ENCODE measurements around the gene TMEM219. TPM values are rescaled to one million over a fixed set of nuclear protein-coding genes. Genes with fewer than 3 reads are reported as not detected.

The TMEM219 gene
- total RNA-seq, result 10 to 100 TPM; 36.8 to 43.4 TPM
- 168 TPM for polyA plus RNA-seq

- H3K9me3 ChIP-seq (ENCODE audit: low read length), result no peaks in the 10 kb centered on the region
- Mint-ChIP-seq H3K4me1 (peaks cover 18 to 30% (median 19%) of the 10 kb centered on the region in 3 donors), H3K27me3 (no peaks in the 10 kb centered on the region), H3K4me3 (peak within 1 kb of the TSS; percentile 87 to 97 (median 89)), H3K27ac (peak within 1 kb of the TSS; percentile 86 to 98 (median 95)), H3K9me3 (no peaks in the 10 kb centered on the region), H3K36me3 (peaks cover 0 to 15% (median 0%) of the 10 kb centered on the region in 3 donors)
- DNase-seq, result peak; percentile 92 to 97 (median 95)
- H3K27me3 ChIP-seq (ENCODE audit: insufficient read depth, low read length, poor library complexity, severe bottlenecking), result no peaks in the 10 kb centered on the region
- CTCF ChIA-PET, result interaction anchor here (0.7 to 3.9 kb wide), 4 partner anchors 10 to 113 kb away, joined by 3 to 33 read pairs (median 6); partner anchors contain the start of genes KCTD13 and TAOK2
- POLR2A ChIA-PET, result interaction anchor here (0.6 to 2.1 kb wide), 7 partner anchors 9 to 154 kb away, joined by 3 to 17 read pairs (median 6); partner anchors contain the start of genes HIRIP3, KCTD13 and TAOK2
- peak within 1 kb of the TSS; percentile 86 for H3K27ac ChIP-seq (ENCODE audit: low read depth, low read length)
- H3K4me3 ChIP-seq (ENCODE audit: low read length), result peak within 1 kb of the TSS; percentile 97
- H3K36me3 ChIP-seq (ENCODE audit: insufficient read depth, low read length), result no peaks in the 10 kb centered on the region
- peaks cover 15% of the 10 kb centered on the region for H3K4me1 ChIP-seq (ENCODE audit: insufficient read depth, low read length)
Observed at GRCh38 chr16:29961479-29962343, at the start of gene TMEM219. Gene TMEM219 (plus strand): TSS chr16:29962079. CDS start chr16:29963144, 1,065 bp downstream.

DNA sequence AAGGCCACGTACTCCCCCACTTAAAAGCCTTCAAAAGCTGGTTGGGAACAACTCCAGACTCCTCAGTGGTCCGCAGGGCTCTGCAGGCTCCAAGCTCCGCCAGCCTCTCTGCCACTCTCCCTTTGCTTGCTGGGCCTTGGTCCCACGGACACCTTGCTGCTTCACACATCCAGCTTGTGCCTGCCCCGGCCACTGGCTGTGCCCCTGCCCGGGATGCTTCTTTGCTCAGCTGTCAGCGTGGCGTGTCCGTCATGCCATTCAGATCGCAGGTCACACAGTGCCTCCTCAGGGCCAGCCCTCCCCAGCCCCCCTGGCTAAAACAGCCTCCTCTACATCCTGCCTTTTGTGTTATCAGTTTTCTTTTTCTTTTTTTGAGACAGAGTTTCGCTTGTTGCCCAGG, 49.8 kb upstream of the TMEM219 start:
- peak overlapping the region in 1 of 7 donors; percentile 56 for H3K4me3 Mint-ChIP-seq
- CTCF ChIA-PET, result interaction anchor here (0.9 kb wide), 1 partner anchor 64 kb away, joined by 3 read pairs; no protein-coding TSS in a partner anchor
- DNase-seq, result no peak
- Histone ChIP-seq H3K4me1 (ENCODE audit: insufficient read depth, low read length) (no peaks in the 10 kb centered on the region), H3K27ac (ENCODE audit: low read depth, low read length) (no peak overlapping the region), H3K27me3 (ENCODE audit: insufficient read depth, low read length, poor library complexity, severe bottlenecking) (no peaks in the 10 kb centered on the region), H3K36me3 (ENCODE audit: insufficient read depth, low read length) (no peaks in the 10 kb centered on the region), H3K4me3 (ENCODE audit: low read length) (no peak overlapping the region), H3K9me3 (ENCODE audit: low read length) (no peaks in the 10 kb centered on the region)
- H3K36me3 Mint-ChIP-seq, result peaks cover 0 to 52% (median 16%) of the 10 kb centered on the region in 3 donors
- H3K27me3 Mint-ChIP-seq, result no peaks in the 10 kb centered on the region
- no peak overlapping the region for H3K27ac Mint-ChIP-seq
- no peaks in the 10 kb centered on the region for H3K9me3 Mint-ChIP-seq
- POLR2A ChIA-PET, result interaction anchor here (0.6 kb wide), 1 partner anchor 63 kb away, joined by 3 read pairs; no protein-coding TSS in a partner anchor
- peaks cover 0 to 5% (median 0%) of the 10 kb centered on the region in 3 donors for H3K4me1 Mint-ChIP-seq

DNA sequence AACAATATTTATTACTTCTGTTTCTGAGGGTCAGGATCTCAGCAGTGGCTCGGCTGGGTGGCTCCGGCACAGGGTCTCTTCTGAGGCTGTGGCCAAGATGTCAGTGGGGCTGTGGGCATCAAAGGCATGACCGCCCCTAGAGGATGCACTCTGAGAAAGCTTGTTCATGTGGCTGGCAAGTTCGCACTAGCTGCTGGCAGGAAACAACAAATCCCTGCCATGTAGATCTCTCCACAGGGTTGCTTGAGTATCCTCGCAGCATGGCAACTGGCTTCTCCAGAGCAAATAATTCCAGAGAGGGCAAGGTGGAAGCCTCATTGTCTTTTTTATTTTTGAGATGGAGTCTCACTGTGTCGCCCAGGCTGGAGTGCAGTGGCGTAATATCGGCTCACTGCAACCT, 48.4 kb upstream of the TMEM219 start:
- peaks cover 3% of the 10 kb centered on the region for H3K36me3 ChIP-seq (ENCODE audit: insufficient read depth, low read length)
- peaks cover 0 to 54% (median 12%) of the 10 kb centered on the region in 3 donors for H3K36me3 Mint-ChIP-seq
- no peaks in the 10 kb centered on the region for H3K4me1 ChIP-seq (ENCODE audit: insufficient read depth, low read length)
- ChIA-PET POLR2A (interaction anchor here (0.6 to 0.8 kb wide), 2 partner anchors 12 to 585 kb away, joined by 3 to 6 read pairs; partner anchors contain the start of gene KCTD13), CTCF (interaction anchor here (1.0 kb wide), 1 partner anchor 14 kb away, joined by 3 read pairs; no protein-coding TSS in a partner anchor)
- DNase-seq, result no peak
- no peaks in the 10 kb centered on the region for H3K27me3 ChIP-seq (ENCODE audit: insufficient read depth, low read length, poor library complexity, severe bottlenecking)
- peak overlapping the region in 1 of 8 donors; percentile 32 for H3K27ac Mint-ChIP-seq
- H3K4me3 ChIP-seq (ENCODE audit: low read length), result no peak overlapping the region
- no peaks in the 10 kb centered on the region for H3K9me3 Mint-ChIP-seq
- peaks cover 0 to 5% (median 0%) of the 10 kb centered on the region in 3 donors for H3K4me1 Mint-ChIP-seq
- no peak overlapping the region for H3K27ac ChIP-seq (ENCODE audit: low read depth, low read length)
- H3K4me3 Mint-ChIP-seq, result no peak overlapping the region
- H3K27me3 Mint-ChIP-seq, result no peaks in the 10 kb centered on the region
- no peaks in the 10 kb centered on the region for H3K9me3 ChIP-seq (ENCODE audit: low read length)

- Histone ChIP-seq H3K9me3 (ENCODE audit: low read length) (no peaks in the 10 kb centered on the region), H3K4me1 (ENCODE audit: insufficient read depth, low read length) (no peaks in the 10 kb centered on the region), H3K4me3 (ENCODE audit: low read length) (no peak overlapping the region), H3K27me3 (ENCODE audit: insufficient read depth, low read length, poor library complexity, severe bottlenecking) (no peaks in the 10 kb centered on the region), H3K27ac (ENCODE audit: low read depth, low read length) (no peak overlapping the region), H3K36me3 (ENCODE audit: insufficient read depth, low read length) (peaks cover 13% of the 10 kb centered on the region)
- Mint-ChIP-seq H3K36me3 (peaks cover 0 to 67% (median 13%) of the 10 kb centered on the region in 3 donors), H3K4me1 (peaks cover 6 to 11% (median 7%) of the 10 kb centered on the region in 3 donors), H3K4me3 (no peak overlapping the region), H3K27ac (peak overlapping the region in 3 of 8 donors; percentile 7 to 95 (median 66)), H3K27me3 (no peaks in the 10 kb centered on the region), H3K9me3 (no peaks in the 10 kb centered on the region)
- no peak for DNase-seq
- ChIA-PET CTCF (interaction anchor here (0.7 kb wide), 1 partner anchor 28 kb away, joined by 3 read pairs; no protein-coding TSS in a partner anchor), POLR2A (no interaction called here)
Observed at GRCh38 chr16:29915590-29916247, 46.2 kb upstream of the TMEM219 start.

DNA sequence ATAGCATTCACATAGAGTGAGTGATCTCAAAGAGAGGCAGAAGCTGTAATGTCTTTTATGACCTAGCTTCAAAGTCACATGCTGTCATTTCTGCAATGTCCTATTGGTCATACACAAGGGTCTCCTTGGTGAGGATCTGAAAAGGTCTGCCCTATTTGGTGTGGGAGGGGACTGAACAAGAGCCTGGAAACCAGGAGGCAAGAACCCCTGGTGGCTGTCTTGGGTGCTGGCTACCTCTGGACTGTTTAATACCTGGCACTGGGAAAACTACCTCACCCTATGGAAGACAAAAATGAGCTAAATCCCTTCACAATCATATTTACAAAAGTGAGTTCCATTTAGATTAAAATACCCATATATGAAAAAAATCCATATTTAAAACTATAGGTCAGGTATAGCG, 44.9 kb upstream of the TMEM219 start:
- Histone ChIP-seq H3K27me3 (ENCODE audit: insufficient read depth, low read length, poor library complexity, severe bottlenecking) (no peaks in the 10 kb centered on the region), H3K27ac (ENCODE audit: low read depth, low read length) (no peak overlapping the region), H3K9me3 (ENCODE audit: low read length) (no peaks in the 10 kb centered on the region), H3K36me3 (ENCODE audit: insufficient read depth, low read length) (peaks cover 21% of the 10 kb centered on the region), H3K4me3 (ENCODE audit: low read length) (no peak overlapping the region), H3K4me1 (ENCODE audit: insufficient read depth, low read length) (no peaks in the 10 kb centered on the region)
- Mint-ChIP-seq H3K27ac (peak overlapping the region in 2 of 8 donors; percentile 57 to 66), H3K27me3 (no peaks in the 10 kb centered on the region), H3K4me1 (peaks cover 13 to 21% (median 14%) of the 10 kb centered on the region in 3 donors), H3K9me3 (no peaks in the 10 kb centered on the region), H3K4me3 (no peak overlapping the region), H3K36me3 (peaks cover 0 to 78% (median 21%) of the 10 kb centered on the region in 3 donors)
- DNase-seq, result no peak
- POLR2A ChIA-PET, result no interaction called here
- CTCF ChIA-PET, result interaction anchor here (1.2 kb wide), 1 partner anchor 9 kb away, joined by 3 read pairs; no protein-coding TSS in a partner anchor

DNA sequence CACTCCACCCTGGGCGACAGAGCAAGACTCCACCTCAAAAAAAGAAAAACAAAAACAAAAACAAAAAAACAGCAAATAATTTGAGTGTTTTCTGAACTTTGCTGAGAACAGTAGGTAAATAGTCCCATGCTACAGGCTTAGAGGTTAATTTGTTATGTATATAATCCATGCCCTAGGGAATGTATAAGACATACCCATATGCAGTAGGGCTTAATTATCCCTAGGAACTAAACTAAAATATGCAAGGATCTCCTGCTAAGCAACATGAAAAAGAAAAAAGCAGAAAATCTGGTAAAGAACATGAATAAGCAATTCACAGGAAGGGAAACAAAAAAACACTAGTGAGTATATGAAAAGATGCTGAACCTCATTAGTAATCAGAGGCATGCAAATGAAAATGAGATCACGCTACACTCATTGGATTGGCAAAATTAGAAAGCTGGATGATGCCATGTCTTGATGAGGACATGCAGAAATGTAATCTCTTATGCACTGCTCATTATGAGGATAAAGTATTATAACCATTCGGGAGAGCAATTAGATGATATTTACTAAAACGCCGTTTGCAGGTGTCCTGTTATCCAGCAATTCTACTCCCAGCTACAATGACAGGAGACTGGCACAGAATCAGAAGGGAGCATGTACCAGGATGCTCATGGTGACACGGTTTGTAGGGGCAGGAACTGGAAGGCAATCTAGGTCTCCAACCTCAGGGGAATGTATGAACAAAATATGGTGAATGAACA, 41.4 kb upstream of the TMEM219 start:
- DNase-seq, result no peak
- CTCF ChIA-PET, result no interaction called here
- Histone ChIP-seq H3K27me3 (ENCODE audit: insufficient read depth, low read length, poor library complexity, severe bottlenecking) (no peaks in the 10 kb centered on the region), H3K27ac (ENCODE audit: low read depth, low read length) (no peak overlapping the region), H3K4me1 (ENCODE audit: insufficient read depth, low read length) (peaks cover 9% of the 10 kb centered on the region), H3K36me3 (ENCODE audit: insufficient read depth, low read length) (peaks cover 25% of the 10 kb centered on the region), H3K9me3 (ENCODE audit: low read length) (no peaks in the 10 kb centered on the region), H3K4me3 (ENCODE audit: low read length) (no peak overlapping the region)
- Mint-ChIP-seq H3K36me3 (peaks cover 0 to 75% (median 16%) of the 10 kb centered on the region in 3 donors), H3K27me3 (no peaks in the 10 kb centered on the region), H3K27ac (peak overlapping the region in 5 of 8 donors; percentile 1 to 77 (median 57)), H3K4me1 (peaks cover 34 to 49% (median 45%) of the 10 kb centered on the region in 3 donors), H3K9me3 (no peaks in the 10 kb centered on the region), H3K4me3 (peak overlapping the region in 1 of 7 donors; percentile 55)
- POLR2A ChIA-PET, result interaction anchor here (0.7 kb wide), 1 partner anchor 19 kb away, joined by 4 read pairs; no protein-coding TSS in a partner anchor

- peaks cover 0 to 70% (median 12%) of the 10 kb centered on the region in 3 donors for H3K36me3 Mint-ChIP-seq
- H3K9me3 Mint-ChIP-seq, result no peaks in the 10 kb centered on the region
- DNase-seq, result no peak
- no peaks in the 10 kb centered on the region for H3K27me3 Mint-ChIP-seq
- peaks cover 9% of the 10 kb centered on the region for H3K4me1 ChIP-seq (ENCODE audit: insufficient read depth, low read length)
- H3K36me3 ChIP-seq (ENCODE audit: insufficient read depth, low read length), result peaks cover 25% of the 10 kb centered on the region
- peak overlapping the region in 1 of 7 donors; percentile 70 for H3K4me3 Mint-ChIP-seq
- ChIA-PET CTCF (no interaction called here), POLR2A (interaction anchor here (0.7 kb wide), 1 partner anchor 18 kb away, joined by 4 read pairs; no protein-coding TSS in a partner anchor)
- H3K27ac Mint-ChIP-seq, result peak overlapping the region in 3 of 8 donors; percentile 1 to 77 (median 32)
- H3K4me3 ChIP-seq (ENCODE audit: low read length), result no peak overlapping the region
- no peak overlapping the region for H3K27ac ChIP-seq (ENCODE audit: low read depth, low read length)
- peaks cover 35 to 46% (median 46%) of the 10 kb centered on the region in 3 donors for H3K4me1 Mint-ChIP-seq
- H3K27me3 ChIP-seq (ENCODE audit: insufficient read depth, low read length, poor library complexity, severe bottlenecking), result no peaks in the 10 kb centered on the region
- H3K9me3 ChIP-seq (ENCODE audit: low read length), result no peaks in the 10 kb centered on the region
Observed at GRCh38 chr16:29921034-29921385, 40.9 kb upstream of the TMEM219 start.
